GM18951 (cell line): ENCODE measurements around the gene PLIN3.

Source experiments
- POLR2A ChIP-seq: IDR thresholded peaks from 4 replicates; pipeline ENCODE4 v1.6.1; 2011; ENCODE audit warnings: mild to moderate bottlenecking; ENCODE audit not compliant: insufficient read length, insufficient read depth; ENCODE audit errors: extremely low read depth
- in situ Hi-C: fragments of 300-500 bp; cut with MboI; formaldehyde crosslinking; loops from one replicate; pipeline ENCODE4 v1.12.0; 2022; ENCODE audit warnings: low sequenced_read_pairs, mixed read lengths, inconsistent platforms; ENCODE audit not compliant: unreplicated experiment

Gene PLIN3

DNA sequence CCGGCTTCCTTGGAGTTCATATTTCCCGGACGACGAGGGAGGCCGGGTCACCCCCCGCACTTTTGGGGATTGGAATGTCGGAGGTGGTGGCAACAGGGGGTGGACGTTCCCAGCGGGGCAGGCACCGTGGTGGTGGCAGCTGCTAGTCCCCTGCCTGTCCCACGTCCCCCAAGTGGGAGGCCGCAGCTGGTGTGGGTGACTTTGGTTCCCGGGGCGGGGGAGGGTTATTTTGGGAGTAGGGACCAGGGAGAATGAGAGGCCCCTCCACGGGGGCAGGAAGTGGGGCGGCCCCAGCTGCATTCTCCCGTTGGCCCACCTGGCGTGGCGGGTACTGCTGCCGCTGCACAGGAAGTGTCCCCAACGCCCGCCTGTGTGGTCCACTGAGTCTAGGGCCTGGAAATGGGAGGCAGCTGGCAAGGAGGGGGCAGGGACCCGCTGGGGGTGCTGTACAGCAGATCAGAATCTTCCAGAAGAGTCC, 11.1 kb upstream of the PLIN3 start:
- in situ Hi-C loops, result no loop called here
- no peak for TF ChIP-seq POLR2A

DNA sequence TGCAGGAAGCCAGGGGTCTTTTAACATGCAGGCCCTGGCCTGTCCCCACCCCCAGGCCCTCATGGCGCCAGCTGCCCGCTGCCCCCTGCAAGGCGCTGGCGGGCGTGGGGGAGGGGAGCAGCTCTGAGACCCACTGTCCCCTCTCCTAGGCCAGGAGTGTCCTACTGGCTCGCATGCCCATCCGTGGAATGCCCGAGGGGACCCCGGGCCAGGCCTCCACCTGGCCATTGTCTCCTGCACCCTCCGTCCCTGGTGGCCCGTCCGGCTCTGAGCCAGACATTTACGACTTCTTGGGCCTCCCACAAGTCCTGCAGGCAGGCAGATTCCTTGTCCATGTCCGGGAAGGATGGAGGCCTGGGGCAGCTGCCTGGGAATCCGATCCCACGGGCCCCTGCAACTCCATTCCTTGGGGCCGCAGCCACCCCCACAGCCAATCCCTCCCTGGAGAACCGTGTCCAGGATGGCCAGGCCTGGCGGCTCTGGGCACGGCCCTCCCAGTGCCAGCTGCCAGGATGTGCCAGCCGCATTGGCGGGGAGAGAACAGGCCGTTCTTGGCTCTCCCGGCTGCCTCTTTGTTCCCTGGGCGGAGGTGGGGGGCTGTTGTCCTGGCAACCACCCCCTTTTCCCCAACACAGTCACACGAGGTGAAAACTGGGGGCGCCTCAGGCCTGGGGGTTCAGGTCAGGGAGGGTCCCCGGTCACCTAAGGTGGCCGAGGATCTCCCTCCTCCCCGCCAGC, 10.5 kb upstream of the PLIN3 start:
- TF ChIP-seq POLR2A, result no peak
- in situ Hi-C loops, result no loop called here

DNA sequence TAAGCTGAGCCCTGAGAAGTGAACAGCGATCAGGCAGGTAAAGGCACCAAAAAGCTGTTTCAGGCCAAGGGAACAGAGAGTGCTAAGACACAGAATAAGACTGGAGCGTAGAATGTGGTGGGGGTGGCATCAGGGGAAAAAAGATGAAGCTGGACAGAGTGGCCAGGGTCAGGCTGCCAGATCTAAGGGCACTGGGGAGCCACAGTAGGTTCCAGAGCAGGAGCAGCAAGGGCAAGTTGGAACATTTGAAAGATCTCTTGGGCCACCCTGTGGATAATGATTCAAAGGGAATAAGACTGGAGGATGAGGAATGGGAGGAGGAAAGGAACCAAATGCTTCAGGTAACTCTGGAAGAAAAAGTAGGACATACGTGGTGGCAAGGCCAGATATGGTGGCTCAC, 6.5 kb upstream of the PLIN3 start:
- no peak for TF ChIP-seq POLR2A
- in situ Hi-C loops, result no loop called here

DNA sequence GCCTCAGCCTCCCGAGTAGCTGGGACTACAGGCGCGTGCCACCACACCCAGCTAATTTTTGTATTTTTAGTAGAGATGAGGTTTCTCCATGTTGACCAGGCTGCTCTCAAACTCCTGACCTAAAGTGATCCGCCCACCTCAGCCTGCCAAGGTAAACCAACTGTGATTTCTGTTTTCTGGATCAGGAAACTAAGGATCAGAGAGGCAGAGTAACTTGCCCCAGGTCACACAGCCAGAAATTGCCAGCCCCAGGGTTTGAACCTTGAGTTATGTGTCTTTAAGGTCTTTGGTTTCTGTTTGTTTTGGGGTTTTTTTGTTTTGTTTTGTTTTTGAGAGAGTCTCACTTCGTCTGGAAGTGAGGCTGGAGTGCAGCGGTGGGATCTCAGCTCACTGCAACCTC, 4.2 kb upstream of the PLIN3 start:
- in situ Hi-C loops, result no loop called here
- no peak for TF ChIP-seq POLR2A

DNA sequence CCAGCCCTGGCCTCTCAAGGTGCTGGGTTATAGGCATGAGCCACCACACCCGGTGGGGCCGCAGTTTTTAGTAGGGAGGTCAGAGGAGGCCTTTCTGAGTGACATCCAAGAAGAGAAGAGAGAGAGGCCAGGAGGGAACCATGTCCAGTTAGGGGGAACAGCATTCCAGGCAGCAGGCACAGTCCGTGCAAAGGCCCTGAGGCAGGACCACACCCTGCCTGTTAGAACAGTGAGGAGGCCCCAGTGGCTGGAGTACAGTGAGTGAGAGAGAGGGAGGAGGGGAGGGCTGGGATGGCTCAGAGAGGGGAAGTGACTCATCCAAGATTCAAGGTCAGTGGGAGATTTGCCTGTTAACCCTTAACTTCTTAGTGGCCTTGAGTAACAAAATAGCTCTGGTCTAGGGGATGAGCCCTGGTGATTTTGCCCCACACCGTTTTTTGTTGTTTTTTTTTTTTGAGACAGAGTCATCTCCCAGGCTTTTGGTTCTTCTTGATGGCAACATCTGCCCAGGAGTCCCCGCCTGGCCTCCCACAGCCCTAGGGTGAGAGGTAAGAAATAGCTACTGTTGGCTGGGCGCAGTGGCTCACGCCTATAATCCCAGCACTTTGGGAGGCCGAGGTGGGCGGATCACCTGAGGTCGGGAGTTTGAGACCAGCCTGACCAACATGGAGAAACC, 2.7 kb upstream of the PLIN3 start:
- TF ChIP-seq POLR2A, result no peak
- in situ Hi-C loops, result no loop called here

DNA sequence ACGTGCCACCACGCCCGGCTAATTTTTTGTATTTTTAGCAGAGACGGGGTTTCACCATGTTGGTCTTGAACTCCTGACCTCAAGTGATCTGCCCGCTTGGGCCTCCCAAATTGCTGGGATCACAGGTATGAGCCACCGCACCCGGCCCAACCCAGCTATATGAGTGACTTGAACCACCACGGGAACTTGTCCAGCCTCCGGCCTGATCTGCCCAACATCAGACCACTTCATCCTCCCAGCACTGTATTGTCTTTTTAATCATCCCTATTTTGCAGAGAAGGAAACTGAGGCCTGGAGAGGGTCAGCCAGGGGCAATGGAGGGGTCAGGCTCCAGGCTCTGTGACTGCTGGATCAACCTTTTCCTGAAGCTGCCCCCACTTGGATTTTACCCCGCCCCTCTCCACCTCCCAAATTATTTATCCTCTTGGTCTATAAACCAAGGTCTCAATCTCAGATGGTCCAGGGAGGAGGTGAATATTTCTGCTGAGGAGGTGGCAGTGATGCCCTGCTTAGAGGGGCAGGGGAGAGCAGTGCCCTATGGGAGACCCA, 893 bp upstream of the PLIN3 start:
- no peak for TF ChIP-seq POLR2A
- in situ Hi-C loops, result no loop called here

DNA sequence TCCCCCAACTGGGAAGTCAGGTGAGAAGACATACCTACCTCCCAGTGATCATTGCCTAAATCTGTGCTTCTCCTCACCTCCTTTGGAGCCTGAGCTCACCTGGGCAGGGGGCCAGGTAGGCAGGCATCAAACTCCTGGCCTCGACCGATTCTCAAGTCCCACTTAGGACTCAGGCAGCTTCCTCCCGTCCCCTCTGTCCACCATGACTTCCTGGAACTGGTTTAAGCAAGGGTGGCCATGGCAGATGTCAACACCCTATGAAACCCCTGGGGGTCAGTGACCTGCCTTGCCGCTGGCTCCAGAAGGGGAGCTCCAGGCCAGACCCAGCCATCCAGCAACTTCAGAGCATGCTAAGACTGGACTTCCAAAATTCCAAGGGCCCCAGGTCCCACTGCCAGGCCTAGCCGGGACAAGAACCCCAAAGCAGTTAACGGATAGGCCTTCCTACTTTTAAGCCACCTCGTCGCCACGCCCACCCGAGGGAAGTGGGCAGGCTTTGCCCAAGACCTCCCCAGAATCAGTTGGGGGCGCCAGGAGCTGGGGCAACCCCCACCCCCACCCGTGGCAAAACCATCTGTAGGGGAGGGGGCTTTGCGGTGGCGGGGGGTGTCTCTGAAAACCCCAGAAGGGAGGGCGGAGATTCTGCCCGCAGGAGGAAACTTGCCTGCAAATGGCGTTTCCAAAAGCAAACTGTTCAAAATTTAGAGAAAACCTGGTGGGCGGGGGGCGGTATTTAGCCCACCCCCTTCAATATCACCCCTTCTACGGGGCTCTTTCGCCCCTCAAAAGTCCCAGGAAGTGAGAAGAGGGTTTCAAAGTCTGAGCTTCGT, 657 bp downstream of the PLIN3 start:
- in situ Hi-C loops, result no loop called here
- no peak for TF ChIP-seq POLR2A

DNA sequence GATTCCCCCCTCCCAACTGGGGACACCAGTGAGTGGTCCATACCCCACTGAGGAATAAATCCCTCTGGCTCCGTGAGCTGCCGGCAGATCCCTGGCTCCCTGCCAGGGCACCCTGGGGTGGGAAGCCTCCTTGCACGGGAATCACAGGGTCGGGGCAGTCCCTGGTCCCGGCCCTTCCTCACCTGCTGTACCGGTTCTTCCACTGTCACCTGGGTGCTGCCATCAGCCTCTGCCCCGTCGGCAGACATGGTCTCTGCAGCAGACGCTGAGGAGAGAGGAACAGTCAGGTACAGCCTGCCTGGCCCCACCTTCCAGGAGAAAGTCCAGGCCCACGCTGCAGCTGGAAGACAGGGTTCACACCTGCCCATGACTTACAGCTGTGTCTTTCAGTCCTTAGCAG, 6.3 kb downstream of the PLIN3 start:
- in situ Hi-C loops, result no loop called here

DNA sequence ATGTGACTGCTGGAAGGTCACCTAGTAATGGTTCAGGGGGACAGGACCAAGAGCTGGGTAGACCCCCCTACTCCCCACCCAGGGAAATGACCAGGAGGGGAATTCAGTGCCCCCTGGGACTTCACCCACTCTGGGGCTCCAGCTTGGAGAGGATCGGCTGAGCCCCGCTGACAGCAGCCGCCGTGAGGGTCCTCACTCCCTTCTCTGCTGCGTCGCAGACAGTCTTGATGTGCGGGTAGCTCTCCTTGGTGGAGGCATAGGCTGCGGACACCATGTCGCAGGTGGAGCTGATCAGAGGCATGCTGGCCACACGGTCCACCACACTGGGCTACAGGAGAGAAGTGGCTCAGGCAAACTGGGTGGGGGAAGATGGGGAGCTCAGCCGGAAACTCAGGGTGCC, 7.8 kb downstream of the PLIN3 start:
- in situ Hi-C loops, result loop anchor here (10.0 kb wide), 1 partner anchor 55 kb away; no protein-coding TSS in a partner anchor
- TF ChIP-seq POLR2A, result no peak

More for the DNA sequence above, 6.3 kb downstream of the PLIN3 start:
- TF ChIP-seq POLR2A, result no peak

DNA sequence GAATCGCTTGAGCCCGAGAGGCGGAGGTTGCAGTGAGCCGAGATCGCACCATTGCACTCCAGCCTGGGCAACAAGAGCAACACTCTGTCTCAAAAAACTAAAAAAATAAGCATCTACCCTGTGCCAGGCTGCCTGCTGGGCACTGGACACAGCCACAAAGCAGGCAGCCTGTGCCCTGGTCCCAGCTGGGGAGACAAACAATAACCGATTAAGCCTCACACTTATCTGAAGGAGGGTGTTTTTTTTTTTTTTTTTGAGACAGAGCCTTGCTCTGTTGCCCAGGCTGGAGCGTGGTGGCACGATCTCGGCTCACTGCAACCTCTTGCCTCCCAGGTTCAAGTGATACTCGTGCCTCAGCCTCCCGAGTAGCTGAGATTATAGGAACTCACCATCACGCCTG, 11.0 kb downstream of the PLIN3 start:
- in situ Hi-C loops, result loop anchor here (10.0 kb wide), 1 partner anchor 52 kb away; no protein-coding TSS in a partner anchor

DNA sequence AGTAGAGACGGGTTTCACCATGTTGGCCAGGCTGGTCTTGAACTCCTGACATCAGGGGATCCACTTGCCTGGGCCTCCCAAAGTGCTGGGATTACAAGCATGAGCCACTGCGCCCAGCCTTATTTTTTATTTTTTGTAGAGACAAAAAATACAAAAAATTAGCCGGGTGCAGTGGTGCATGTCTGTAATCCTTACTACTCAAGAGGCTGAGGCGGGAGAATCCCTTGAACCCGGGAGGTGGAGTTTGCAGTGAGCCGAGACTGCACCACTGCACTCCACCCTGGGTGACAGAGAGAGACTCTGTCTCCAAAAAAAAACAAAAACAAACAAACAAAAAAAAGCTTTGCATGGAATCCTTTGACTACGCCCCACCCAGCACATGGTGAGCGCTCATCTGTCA, 14.0 kb downstream of the PLIN3 start:
- in situ Hi-C loops, result loop anchor here (10.0 kb wide), 1 partner anchor 49 kb away; no protein-coding TSS in a partner anchor

DNA sequence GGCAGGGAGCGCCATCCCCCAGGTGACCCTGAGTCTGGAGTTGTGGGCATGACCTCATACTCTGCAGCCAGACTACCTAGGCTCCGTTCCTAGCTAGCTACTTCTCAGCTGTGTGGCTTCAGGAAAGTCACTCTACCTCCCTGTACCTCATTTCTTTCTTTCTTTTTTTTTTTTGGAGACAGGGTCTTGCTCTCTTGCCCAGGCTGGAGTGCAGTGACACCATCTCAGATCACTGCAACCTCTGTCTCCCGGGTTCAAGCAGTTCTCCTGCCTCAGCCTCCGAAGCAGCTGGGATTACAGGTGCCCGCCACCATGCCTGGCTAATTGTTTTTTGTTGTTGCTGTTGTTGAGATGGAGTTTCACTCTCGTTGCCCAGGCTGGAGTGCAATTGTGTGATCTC, 15.0 kb downstream of the PLIN3 start:
- in situ Hi-C loops, result loop anchor here (10.0 kb wide), 1 partner anchor 48 kb away; no protein-coding TSS in a partner anchor
- TF ChIP-seq POLR2A, result no peak
